Posterior cingulate gyrus (tissue), 11 donors: ENCODE results near the gene WDR44.

Experiments used
- DNase-seq, 10 donors: peaks; one replicate each; pipeline versions ENCODE4 v3.0.0 to v3.0.0-alpha.2; 2020 to 2021; ENCODE audit warnings: mixed read lengths in 3 of 10
- intact Hi-C: fragments of 100-400 bp; cut with DNase I; formaldehyde crosslinking; loops from one replicate; pipeline ENCODE4 v1.15.1; 2023

The WDR44 gene

DNA sequence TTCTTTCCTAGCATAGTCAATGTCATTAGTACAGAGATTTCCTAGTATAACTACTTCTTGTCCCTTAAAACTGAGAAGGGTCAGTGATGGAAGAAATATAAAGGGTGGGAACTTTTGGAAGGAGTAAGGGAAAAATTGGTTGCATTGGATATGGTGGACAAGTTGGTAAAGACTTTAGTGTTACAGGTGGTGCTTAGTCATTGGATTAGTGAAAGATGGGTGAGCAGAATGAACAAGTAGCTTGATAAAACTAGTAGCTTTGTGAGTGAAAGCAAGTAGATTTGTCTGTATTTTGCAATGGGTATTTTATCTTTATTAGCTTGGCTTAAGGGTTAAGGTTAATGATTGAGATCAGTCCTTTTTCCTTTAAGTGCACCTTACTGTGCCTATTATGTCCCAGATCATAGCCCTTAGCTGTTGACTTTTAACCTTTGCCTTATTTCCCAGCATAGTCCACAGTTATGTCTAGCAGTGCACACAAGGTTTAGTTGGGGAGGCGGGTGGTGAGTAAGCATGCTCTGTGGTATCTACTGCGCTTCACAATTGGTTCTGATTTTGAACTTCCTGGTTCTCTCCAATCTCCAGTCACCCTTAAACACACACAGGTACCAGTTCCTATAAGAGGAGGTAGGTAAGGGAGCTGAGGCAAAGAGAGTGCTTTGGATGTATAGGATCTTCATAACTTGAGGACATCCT is 9.5 kb downstream of the WDR44 start:
- intact Hi-C loops, result no loop called here
- no peak for DNase-seq

DNA sequence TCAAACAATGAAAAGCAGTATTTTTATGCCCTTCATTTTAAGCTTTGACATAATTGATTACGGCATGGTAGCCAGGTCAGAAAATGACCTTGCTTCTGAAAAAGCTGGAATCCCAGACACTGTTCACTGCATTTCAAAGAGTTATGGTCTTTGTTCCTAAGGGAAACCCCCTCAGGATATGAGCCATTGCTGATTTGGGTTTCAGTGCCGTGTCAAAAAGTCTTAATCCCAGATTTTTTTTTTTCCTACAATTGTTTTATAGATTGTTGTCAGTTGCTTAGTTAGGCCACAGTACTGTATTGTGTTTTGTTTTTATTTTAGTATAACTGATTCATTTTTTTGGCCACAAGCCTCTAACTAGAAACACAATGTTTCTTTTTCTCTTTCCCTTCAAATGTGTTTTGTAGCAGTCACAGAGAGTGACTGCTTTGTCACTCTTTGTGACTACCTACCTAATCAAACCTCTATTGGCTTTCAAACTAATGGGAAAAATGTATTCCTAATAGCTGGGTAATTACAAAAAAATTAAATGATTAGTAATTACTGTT is 10.3 kb downstream of the WDR44 start:
- no peak for DNase-seq
- intact Hi-C loops, result no loop called here

DNA sequence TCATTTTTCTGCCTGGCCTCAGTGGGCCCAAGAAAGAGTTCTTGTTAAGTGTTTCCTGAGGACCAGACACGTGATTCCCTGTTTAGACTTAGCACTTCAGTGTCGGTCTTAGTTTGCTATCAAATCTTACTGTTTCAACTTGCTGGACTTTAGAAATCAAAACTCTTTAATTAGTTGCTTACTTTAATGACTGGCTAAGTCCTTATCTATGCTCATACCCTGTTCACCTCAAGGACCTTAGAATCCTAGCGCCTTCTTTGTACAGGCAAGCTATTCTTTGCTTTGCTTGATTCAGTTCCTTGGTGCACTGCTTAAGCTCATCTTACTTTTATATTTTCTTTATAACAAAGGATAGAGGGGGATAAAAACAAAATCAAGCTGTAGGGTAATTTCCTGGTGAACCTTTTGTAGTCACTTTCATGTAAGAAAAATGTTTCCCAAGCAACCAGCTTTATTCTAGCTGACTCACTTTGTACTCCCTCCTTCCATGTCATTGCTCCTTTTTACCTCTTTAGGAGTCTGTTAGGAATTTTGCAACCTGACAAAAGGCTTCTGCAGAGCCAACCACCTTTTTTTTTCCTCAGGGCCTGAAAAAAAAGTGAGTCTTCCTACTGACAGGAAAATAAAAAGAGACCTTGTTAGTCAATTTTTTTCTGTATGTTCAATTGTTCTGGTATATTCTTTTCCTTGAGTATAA is 14.7 kb downstream of the WDR44 start:
- DNase-seq, result no peak
- intact Hi-C loops, result no loop called here

DNA sequence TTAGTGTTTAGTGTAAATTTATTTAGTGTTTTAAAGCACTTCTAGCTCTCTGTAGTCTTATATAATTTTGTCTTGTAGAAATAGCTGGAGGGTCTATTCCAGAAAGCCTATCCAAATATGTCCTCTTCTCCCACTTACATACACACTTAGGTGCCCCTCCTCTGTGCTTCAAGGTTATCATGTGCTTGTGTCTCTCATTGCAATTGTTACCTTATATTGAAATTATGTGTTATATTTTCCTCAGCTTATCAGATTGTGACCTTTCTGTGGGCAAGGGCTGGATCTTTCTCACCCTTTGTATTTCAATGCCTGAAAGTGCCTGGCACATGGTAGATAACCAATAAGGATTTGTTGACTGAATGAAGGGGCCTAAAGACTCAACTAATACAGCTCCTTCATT is 18.4 kb downstream of the WDR44 start:
- intact Hi-C loops, result no loop called here
- no peak for DNase-seq

DNA sequence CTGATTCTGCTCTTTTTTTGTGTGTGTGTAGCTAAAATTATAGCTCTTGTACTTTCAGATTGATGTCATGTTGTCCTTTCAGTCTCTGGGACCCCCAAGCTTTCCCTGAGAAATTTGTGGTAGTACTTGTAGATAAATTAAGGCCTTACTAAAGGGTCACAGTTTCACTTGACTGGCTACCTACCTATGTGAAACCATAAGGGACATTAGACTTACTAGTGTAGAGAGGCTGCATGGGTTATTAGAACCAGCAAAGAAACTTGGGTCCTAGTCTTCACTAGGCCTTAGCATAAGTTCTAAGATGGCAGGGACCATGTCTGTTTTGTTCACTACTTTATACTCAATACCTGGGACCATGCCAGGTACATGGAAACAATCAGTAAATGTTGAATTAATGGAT is 21.4 kb downstream of the WDR44 start:
- no peak for DNase-seq
- intact Hi-C loops, result no loop called here

DNA sequence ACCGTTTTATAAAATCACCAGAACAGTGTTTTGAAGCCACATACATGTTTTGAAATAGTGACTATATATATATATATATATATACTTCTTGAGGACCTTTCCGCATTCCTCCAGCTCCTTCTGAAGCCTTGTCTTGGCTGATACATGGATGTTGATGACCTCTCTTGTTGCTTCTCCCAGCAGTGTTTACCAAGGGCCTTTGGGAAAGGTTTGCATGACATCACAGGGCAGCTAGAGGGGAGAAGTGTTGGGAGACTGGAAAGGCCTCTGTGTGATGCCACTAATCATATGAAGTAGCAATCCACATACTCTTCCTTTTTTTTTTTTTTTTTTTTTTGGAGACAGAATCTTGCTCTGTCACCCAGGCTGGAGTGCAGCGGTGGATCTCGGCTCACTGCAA is 22.5 kb downstream of the WDR44 start:
- no peak for DNase-seq
- intact Hi-C loops, result no loop called here

DNA sequence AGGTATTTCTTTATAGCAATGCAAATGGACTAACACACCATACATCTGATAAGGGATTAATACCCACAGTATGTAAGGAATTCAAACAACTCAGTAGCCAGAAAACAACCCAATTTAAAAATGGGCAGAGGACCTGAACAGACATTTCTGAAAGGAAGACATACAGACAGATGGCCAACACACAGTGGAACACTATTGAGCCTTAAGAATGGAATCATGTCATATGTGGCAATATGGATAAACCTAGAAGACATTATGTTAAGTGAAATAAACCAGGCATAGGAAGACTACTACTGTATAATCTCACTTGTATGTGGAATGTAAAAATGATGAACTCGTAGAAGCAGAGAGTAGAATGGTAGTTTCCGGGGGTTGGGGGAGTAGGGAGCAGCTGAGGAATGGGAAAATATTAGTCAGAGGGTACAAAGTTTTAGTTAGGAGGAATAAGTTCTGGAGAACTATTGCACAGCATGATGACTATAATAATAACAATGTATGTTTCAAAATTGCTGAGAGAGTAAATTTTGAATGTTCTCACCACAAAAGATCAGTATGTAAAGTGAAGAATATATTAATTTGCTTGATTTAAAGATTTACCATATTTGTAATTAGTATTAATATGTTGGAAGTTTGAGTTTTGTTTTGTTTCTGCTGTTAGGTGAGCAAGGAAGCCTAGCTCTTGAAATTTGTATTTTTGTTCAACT is 25.2 kb downstream of the WDR44 start:
- no peak for DNase-seq
- intact Hi-C loops, result no loop called here

DNA sequence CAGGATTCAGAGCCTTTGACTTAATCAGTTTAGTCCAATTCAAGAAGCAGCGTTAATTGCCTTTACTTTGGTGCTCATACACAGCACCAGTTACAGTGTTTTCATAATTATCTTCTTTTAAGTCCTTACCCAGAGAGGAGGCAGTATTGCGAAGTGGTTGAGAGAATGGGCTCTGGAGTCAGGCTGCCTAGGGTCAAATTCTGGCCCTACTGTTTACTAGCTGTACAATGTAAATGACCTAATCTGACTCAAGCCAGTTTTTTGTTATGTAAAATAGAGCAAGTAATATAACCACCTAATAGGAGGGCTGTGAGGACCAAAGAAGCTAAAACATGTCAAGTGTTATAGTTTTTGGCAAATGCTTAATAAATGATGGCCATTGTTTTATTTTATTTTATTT is 27.6 kb downstream of the WDR44 start:
- intact Hi-C loops, result no loop called here
- DNase-seq, result no peak

DNA sequence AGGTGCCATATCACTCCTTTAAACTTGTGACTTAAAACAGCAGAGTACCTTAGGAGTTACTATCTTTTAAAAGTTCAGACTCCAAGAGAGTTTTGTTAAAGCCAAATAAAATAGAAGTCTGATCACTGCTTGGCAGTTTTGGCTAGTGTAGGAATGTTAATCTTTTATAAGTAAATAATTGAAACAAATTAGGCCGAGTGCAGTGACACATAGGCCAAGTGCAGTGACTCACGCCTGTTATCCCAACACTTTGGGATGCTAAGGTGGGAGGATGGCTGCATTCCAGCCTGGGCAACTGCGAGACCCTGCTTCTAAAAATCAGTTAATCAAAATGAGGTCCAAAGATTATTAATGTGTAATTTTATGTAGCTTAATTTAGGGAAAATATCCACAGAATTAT is 37.2 kb downstream of the WDR44 start:
- intact Hi-C loops, result no loop called here
- no peak for DNase-seq

DNA sequence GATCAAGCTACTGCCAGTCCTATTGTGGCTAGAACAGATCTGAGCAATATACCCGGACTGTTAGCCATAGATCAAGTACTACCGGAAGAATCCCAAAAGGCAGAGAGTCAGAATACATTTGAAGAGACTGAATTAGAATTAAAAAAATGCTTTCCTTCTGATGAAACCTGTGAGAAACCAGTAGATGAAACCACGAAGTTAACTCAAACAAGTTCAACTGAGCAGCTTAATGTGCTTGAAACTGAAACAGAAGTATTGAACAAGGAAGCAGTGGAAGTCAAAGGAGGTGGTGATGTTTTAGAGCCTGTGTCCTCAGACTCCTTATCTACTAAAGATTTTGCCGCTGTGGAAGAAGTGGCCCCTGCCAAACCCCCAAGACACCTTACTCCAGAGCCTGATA is 46.8 kb downstream of the WDR44 start:
- intact Hi-C loops, result no loop called here
- DNase-seq, result no peak

DNA sequence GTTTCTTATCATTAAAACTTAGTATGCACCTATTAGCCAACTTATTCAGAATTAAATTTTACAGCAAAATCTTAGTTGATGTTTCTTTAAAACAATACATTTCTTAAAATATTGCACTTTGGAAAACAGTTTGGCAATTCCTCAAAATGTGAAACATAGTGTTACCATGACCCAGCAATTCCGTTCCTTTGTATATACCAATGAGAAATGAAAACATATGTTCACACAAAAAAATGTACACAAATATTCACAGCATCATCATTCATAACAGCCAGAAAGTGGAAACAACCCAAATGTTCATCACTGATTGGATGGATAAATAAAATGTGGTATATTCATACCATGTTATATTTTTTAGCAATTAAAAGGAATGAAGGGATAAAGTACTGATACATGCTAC is 50.2 kb downstream of the WDR44 start:
- intact Hi-C loops, result no loop called here
- DNase-seq, result no peak

DNA sequence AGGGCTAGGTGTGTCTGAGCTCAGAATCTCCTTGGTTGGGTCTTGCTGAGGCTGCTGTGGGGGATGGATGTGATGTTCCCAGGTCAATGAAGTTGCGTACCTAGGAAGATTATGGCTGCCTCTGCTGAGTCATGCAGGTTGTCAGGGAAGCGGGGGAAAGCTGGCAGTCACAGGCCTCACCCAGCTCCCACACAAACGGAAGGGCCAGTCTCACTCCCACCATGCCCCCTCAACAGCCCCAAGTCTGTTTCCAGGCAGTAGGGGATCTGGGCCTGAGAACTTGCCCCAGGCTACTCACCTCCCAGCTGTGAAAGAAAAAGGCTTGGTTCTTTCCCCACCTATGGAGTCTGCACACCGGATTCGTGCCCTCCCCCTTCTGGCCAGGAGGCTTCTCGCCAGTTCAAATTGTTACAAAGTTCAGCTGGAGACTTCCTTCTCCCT is 72.9 kb downstream of the WDR44 start:
- DNase-seq, result no peak
- intact Hi-C loops, result no loop called here

DNA sequence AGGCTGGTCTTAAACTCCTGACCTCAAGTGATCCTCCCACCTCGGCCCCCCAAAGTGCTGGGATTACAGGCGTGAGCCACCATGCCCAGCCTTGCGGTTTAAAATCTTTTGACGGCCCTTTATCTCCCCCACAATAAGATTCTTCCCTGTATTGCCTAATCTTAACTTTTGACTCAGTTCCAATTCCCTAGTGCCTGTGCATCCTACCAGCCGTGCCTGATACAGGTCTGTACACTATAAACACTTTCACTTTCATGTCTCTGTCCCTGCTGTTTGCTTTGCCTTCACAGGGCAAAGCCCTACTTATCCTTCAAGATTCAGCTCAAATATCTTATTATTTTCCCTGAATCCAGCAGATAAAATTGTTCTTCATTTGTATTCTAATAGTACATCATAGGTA is 74.6 kb downstream of the WDR44 start:
- DNase-seq, result no peak
- intact Hi-C loops, result no loop called here

DNA sequence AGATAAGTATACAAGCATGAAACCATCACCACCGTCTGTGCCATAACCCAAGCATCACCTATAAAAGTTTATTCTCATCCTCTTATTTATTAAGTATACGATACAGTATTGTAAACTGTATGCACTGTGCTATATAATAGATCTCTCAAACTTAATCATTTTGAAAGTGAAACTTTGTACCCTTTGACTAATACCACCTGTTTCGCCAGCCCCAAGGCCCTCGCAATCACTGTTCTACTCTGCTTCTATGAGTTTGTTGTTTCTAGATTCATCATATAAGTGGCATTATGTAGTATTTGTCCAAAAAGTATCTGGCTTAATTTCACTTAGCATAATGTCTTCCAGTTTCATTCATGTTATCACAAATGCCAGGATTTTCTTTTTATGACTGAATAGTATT is 77.7 kb downstream of the WDR44 start:
- intact Hi-C loops, result no loop called here
- no peak for DNase-seq

DNA sequence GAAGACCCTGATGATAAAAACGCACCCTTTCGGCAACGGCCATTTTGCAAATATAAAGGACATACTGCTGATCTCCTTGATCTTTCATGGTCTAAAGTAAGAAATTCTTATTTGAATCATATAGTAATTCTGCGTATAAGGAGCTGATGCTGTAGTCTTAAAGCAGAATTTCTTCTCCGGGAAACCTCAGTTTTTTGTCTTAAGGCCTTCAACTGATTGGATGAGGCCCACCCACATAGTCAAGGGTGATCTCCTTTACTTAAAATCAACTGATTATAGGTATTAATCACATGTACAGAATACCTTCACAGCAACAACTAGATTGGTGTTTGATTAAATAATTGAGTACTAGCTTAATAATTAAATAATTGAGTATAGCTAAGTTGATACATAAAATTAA is 86.9 kb downstream of the WDR44 start:
- DNase-seq, result no peak
- intact Hi-C loops, result no loop called here

DNA sequence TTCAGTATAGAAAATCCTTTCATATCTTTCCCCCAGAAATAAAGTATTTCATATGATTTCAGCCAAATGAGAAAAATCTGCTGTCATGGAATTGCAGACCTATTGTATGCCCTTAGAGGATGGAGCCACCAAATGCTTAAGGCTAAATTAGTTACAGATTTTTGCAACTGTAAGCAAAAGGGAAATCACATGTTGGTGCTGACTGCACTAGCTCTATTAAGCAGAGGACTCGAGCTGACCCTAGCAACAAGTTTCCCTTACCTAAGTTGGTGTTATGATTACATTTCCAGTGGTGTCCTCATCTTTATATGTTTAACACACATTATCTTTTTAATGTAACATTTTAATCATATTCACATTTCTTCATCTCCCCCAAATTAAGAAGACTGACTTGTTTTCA is 91.4 kb downstream of the WDR44 start:
- DNase-seq, result no peak
- intact Hi-C loops, result no loop called here

DNA sequence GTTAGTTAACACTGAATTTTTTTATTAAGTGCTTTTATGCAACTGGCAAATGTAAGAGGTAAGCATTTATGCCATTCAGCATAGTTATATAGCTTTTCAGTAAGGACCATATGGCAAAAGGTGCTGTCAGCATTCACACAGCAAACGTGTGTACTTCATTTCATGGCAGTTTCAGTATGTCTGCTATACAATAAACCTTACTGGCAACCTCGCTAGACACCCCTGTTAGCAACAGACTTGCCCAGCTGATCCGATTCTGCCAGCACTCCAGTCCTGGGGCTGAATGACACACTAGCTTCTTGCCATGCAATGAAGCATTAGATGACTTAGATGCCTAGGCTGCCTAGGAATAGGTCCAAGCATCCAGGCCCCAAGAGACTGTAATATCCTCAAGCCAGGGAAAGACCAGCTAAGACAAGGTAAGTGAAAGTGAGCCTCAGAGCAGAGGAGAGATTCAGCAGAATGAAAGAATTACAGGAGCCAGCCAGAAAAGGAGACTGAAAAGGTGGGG is 102.4 kb downstream of the WDR44 start:
- no peak for DNase-seq
- intact Hi-C loops, result no loop called here

DNA sequence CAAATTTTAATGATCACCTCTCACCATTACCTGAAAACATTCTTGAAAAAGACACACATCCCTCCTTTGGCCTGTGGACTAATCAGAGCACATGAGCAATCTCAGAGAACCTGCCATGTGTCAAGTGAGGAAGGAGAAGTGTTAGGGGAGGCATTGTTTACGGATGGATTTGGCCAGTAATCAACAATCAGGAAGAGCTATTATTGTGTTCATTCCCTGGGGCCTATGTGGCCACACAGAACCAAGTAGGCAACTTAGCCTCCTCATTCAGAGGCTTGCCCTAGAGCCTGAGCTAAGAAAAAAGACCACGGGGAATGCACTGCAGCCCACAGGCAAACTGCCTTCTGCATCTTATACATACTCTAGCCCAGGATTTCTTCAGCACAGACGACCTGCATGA is 109.1 kb downstream of the WDR44 start:
- intact Hi-C loops, result no loop called here
- no peak for DNase-seq

DNA sequence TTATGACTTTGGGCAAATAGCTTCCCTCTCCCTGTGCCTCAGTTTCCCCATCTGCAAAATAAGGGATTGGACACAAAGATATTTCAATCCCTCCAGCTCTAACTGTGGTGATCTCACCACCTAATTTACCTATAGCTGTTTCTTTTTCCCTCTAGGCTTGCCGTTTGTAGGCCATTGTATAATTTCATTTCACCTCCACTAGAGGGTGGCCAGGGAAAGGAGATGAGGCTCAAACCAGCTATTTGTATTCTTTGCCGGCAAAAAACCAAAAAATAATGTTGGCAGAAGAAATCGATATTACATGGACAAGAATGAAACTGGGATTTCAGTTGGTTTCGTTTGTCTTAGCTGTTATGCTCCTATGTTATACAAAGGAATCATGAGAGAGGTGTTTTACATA is 113.6 kb downstream of the WDR44 start:
- no peak for DNase-seq
- intact Hi-C loops, result loop anchor here (2.0 kb wide), 1 partner anchor 141 kb away; no protein-coding TSS in a partner anchor

DNA sequence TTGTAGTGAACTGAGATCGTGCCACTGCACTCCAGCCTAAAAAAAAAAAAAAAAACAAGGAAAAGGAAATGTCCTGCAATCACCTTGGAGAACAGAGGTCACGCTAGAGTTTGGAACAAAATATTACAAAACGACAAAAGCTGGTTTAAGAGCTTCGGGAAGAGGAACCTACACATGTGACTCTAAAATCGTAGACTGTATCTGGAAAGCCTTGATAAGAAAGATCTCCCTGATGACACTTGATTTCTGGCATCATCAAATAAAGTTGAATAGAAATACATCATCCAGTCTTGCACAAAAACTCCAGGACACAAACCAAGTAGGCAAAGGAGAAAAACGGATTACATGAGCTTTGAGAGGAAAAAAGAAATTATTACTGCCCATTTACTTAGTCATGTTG is 118.6 kb downstream of the WDR44 start:
- DNase-seq, result no peak
- intact Hi-C loops, result no loop called here

DNA sequence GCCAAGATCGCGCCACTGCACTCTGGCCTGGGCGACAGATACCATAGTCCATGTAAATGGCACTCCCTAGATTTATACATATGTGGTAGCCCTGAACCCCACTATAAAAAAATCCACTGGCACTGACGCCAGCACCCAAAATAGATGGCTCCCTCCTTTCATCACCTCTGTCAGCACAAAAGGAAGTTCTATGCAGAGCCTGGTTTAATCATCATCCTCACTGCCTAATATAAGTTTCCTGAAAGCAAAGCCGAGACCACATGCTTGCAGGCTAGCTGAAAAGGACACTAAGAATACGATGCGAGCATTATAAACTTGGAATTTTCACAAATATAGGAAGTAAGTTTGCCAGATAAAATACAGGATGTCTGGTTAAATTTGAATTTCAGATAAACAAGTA is 122.2 kb downstream of the WDR44 start:
- no peak for DNase-seq
- intact Hi-C loops, result no loop called here
